KOPT-K1 (cell line): ENCODE results near the gene KCNJ2.

Experiments used
- H3K27ac ChIP-seq: fragments of 200-600 bp; sonication (generic); 2 replicates; pipeline ENCODE4 v1.5.1; 2016; ENCODE audit warnings: antibody characterized with exemption, mild to moderate bottlenecking, low read depth, low read length; ENCODE audit not compliant: poor library complexity, severe bottlenecking
- H3K36me3 ChIP-seq: fragments of 200-600 bp; sonication (generic); 2 replicates; pipeline ENCODE4 v1.5.1; 2017; ENCODE audit warnings: antibody characterized with exemption, mild to moderate bottlenecking, low read length, moderate library complexity; ENCODE audit not compliant: insufficient read depth
- H3K9me3 ChIP-seq: fragments of 200-600 bp; sonication (generic); 2 replicates; pipeline ENCODE4 v1.5.1; 2017; ENCODE audit warnings: antibody characterized with exemption, low read length, mild to moderate bottlenecking; ENCODE audit not compliant: insufficient read depth, poor library complexity, severe bottlenecking

Gene KCNJ2

DNA sequence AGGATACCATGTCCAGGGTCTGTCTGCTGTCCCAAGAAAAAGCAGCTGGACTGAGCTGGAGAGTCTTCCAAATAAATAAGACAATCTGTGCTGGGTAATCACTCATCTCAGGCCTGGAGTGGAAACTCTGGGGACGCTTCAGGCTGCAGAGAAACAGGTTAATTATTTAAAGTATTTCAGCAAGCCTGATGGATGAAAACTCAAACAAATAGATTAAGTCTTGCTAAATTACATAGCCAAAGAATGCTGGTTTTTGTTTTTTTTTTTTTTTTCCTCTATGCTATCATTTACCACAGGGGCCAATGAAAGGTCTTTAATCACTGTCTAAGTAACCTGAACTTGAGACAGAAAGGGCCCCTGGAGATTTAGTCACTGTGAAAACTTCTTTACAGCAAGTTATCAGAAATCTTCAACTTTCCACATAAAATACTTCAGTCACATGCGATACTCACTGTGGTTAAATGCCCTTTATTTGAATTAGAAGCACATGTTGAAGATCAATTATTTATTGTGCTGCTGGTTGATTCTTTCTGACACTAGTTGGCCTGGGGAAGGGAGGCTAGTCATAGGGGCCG lies 31.0 kb upstream of the KCNJ2 start:
- Histone ChIP-seq H3K27ac (no peak overlapping the region), H3K36me3 (no peaks in the 10 kb centered on the region), H3K9me3 (no peaks in the 10 kb centered on the region)

DNA sequence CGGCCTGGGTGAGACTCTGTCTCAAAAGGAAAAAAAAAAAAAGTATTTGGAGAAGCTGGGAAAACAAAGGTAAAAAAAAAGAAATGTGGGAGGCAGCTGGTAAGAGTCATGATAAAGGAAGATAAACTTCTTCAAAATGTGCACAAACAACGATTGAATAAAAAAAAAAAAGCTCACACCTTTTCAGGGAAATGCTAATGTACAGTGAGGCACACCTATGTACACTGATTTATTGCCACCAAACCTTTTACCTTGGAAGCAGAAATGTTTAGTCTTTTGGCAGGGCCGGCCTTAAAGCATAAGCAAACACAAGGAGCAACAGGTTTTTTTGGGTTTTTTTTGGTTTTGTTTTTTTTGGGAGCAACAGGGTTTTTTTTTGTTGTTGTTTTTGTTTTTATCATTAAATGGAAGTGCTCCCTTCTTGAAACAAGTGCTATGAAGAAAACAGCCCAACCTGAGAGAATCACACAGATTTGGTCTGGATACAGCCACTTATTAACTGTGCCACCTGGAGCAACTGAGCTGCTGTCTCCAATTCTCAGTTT lies 29.8 kb upstream of the KCNJ2 start:
- Histone ChIP-seq H3K36me3 (no peaks in the 10 kb centered on the region), H3K27ac (no peak overlapping the region), H3K9me3 (no peaks in the 10 kb centered on the region)

DNA sequence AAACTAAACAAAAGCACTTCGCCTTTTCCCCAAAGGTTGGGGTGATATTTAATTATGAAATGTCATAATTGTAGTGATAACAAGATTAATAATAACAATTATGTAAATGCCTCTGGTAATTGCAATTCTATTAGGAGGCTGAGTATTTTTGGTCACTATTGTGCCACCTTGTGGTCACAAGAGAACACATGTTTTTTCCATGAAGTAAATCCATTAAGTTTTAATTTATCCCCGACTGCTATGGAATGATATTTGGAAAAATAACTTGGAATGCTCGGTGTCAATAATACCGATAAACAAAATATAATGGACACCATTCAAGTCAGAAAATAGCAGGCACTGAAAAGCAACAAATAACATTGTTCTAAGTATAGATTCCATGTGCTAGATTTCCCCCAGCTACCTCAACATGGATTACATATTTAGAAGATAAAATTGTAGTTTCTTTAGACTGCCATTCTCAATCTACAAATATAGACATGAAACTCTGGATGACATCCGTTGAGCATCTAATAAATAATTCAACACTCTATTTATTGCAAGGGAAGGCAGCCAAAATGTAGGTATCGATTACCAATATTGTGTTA lies 25.0 kb upstream of the KCNJ2 start:
- no peak overlapping the region for H3K27ac ChIP-seq
- H3K9me3 ChIP-seq: no peaks in the 10 kb centered on the region
- H3K36me3 ChIP-seq: no peaks in the 10 kb centered on the region

DNA sequence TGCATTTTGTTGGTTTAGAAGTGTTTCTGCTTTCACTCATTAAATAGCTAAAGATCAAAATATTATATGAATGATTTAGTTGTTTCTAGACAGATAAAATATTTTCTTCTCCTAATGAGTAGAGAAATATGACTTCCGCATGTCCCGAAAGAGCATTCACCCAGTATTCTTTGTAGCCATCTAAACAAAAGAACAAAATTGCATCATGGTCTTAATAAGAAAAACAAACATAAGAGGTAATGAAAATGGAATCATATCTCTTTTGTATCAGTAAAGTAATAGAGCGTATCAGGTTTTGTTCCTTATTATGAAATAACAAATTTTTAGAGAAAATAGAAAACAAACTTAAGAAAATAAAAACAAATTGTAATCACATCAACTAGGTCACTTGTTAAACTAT lies 16.1 kb upstream of the KCNJ2 start:
- no peak overlapping the region for H3K27ac ChIP-seq
- H3K36me3 ChIP-seq: no peaks in the 10 kb centered on the region
- no peaks in the 10 kb centered on the region for H3K9me3 ChIP-seq

DNA sequence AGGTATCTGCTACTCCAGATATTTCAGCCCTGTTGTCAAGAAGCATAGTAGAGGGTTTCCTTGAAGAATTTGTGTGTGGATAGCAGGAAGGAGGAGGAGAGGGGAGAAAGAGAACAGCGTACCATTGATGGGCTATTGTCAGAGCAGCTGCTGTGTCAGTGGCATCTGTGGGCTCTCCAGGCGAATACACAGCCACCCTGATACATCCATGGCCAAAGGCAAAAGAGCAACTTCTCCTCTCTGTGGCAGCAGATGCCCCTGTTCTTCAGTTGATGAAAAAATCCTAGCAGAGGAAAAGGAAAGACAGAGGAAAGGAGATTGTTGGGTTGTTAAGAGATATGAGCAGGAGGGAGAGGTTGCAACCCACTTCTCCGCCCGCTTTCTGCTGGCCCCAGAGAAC lies 12.2 kb upstream of the KCNJ2 start:
- Histone ChIP-seq H3K27ac (no peak overlapping the region), H3K9me3 (no peaks in the 10 kb centered on the region), H3K36me3 (no peaks in the 10 kb centered on the region)

DNA sequence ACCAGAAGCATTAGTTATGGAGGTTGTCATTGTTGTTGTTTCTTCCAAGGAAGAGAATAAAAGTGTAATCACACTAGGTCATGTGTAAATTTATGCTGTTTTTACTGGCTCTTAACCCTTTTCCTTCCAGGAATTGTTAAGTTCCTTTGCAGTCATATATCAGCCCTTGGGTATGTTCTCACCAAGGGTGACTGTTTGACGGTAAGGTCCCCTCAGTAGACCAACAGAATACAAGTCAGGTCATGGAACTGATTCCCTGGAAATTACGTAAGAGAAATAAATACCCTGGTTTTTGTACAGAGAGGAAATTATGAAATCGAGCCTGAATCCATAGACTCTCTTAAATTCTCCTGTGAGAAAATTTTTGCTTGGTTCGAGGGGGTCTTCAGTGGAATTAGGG lies 11.2 kb upstream of the KCNJ2 start:
- Histone ChIP-seq H3K9me3 (no peaks in the 10 kb centered on the region), H3K36me3 (no peaks in the 10 kb centered on the region), H3K27ac (no peak overlapping the region)

DNA sequence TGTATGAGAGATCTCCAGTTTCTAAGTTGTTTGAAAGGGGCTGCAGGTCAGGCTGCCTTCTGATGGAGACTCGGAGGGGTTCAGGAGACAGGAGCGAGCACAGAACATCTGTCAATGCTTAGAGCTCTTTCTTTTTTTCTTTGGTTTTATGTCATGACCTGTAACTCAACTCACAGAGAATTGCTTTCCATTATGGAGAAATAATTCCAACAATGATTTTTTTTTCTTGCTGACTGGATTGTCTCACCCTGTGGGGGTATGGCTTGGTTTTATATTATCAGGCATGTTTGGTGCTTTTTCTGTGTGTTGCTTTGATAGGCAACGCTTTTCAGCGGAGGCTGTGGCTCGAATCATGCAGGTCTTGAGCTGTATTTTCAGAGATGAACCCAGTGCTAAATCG lies 10.7 kb upstream of the KCNJ2 start:
- H3K27ac ChIP-seq: no peak overlapping the region
- no peaks in the 10 kb centered on the region for H3K36me3 ChIP-seq
- H3K9me3 ChIP-seq: no peaks in the 10 kb centered on the region

DNA sequence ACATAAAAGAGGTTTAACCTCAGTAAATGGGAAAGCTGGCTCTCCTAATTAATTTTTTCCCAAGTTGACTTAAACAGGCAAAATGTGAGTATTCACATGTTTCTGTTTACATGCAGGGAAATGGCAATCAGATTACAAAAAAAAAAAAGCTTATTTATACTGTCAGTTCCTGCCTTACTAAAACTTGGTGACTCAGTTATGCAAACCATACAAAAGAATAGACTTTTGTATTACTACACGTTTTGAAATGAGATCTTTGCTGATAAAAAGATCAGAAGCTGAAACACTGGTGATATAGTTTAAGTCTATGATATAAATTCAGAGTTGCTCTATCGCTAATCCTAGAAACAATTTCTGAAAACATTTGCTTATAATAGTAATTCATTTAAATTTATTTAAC lies 9.4 kb upstream of the KCNJ2 start:
- H3K9me3 ChIP-seq: no peaks in the 10 kb centered on the region

DNA sequence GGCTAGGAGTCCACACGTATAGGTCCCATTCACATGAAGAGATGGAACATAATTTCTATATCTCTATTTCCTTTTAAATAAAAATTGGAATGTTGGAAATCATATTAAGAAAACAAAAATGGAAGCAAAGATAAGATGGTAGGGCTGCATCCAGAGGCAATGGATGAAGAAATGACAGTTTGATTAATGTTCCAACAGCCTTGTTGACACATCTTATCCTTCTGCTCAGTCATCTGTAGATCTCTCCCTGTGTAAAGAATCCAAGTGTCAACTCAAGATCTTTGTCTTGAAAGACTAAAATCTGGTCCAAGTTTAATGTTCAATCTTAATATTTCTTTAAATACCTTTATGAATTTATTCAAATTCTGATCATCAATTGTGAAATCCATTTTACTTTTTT lies 7.8 kb upstream of the KCNJ2 start:
- no peaks in the 10 kb centered on the region for H3K9me3 ChIP-seq
- no peak overlapping the region for H3K27ac ChIP-seq
- H3K36me3 ChIP-seq: no peaks in the 10 kb centered on the region

More for the DNA sequence above, 9.4 kb upstream of the KCNJ2 start:
- Histone ChIP-seq H3K27ac (no peak overlapping the region), H3K36me3 (no peaks in the 10 kb centered on the region)

DNA sequence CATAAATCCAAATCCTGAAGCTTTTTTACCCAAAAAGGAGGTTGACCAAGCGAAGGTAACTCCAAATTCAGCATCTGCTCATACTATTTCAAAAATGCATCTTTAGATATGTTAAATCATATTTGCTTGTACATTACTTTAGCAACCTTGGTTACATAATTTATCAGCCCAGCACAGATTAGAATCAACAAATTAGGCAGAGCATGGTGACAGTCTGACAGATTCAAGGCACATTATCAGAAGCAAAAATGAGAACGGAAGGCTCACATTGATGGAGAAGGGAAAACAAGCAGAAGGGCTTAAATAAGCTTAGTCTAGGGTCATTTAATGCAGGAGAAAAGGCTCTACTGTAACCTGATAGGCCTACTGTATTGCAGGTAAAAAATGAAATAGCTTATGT lies 3.9 kb upstream of the KCNJ2 start:
- no peak overlapping the region for H3K27ac ChIP-seq
- H3K9me3 ChIP-seq: peaks cover 13% of the 10 kb centered on the region
- no peaks in the 10 kb centered on the region for H3K36me3 ChIP-seq

DNA sequence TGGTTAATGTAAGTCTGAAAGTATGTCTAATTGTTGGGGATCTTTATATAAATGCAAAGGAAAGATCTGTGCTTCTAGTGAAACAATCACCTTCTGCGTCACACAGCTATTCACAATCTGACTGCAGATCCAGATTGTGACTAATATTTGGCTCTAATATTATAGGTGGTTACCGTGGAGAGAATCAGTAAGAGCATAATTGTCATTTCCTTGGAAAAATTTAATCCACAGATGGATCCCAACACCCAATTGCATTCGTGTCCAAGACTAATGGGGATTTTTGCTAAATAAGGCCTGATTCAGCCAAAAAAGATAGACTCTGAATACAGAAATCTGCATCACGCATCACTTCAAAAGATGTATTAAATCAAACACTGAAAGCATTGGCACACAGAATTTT lies 2.7 kb upstream of the KCNJ2 start:
- Histone ChIP-seq H3K36me3 (no peaks in the 10 kb centered on the region), H3K9me3 (peaks cover 13% of the 10 kb centered on the region), H3K27ac (no peak overlapping the region)

DNA sequence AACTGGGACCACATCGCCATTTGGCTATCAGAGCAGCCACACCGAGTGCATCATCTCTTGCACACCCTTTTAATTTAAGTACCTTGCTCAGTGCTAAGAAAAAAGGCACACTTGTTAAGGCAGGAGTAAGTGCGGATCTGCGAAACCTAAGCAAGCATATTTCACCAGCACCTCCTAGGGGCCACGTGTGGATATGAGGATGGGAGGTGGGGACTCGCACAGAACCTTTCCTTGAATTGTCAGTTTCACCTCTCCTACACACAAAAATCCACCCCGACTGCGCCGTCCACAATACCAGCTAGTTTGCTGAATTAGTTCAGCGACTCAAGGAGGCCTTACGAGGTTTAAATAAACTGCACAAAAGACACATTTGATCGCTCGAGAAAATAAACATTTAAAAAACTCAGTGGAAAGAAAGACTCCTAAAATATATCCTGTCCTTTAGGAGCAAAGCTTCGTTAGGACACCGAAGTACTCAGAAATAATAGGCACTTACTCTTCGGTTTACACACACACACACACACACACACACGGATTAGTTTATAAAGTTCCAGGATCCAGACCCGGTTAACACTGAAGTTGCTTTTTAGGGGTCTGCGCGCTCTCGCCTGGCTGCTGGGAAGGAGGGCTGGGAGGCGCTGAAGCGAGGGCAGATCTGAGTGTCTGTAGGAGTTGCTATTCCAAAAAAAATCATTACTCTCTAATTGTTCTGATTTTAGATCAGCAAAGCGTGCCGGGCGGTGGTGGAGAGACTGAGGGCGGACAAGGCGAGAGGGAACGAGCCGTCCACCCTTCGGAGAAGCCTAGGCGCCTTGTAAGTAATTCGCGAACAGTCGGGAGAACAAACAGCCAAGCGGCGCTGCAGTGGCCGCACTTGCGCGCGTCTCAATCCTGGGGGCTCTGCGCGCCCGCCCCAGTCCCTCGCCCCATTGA lies 1.0 kb upstream of the KCNJ2 start:
- Histone ChIP-seq H3K36me3 (no peaks in the 10 kb centered on the region), H3K9me3 (peaks cover 13% of the 10 kb centered on the region), H3K27ac (no peak overlapping the region)

DNA sequence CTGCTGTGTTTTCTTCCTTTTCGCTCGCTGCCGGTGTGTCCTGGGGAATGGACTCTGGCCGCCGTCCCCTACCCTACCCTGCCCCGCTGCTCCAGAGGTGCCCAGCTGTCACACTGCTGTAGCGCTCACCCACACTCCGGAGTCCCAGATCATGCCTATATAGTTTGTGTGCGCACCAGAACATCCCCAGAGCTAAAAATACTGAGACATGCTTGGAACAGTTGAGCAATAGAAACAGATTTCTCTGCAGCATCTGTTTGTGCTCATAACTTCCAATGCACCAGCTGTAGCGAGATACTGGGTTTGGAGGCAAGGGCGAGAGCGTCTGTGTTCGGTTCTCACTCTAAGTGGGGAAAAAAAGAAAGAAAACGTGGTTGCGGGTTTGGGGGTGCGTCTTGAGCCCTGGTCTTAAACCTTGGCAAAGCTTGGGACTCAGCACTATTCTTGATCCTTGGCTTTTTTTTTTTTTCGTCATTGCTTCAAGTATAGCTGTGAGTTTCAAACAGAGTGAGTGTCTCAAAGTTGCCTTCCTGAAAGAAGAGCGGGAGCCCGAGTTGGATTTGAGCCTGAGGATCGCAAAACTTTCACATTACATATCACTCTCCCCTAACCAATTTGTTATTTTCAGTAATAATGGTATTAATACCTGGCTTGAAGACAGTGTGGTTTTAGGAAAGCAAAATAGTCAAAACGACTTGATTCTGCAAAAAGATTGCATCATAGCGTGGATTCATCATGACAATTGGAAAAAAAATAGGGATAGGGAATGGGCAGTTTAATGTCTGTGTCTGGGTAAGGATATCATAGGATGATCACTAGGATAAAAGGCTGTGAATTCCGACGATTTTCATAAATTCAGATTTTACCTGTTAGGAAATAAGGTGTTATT lies 621 bp downstream of the KCNJ2 start:
- Histone ChIP-seq H3K9me3 (peaks cover 13% of the 10 kb centered on the region), H3K27ac (no peak overlapping the region), H3K36me3 (no peaks in the 10 kb centered on the region)

DNA sequence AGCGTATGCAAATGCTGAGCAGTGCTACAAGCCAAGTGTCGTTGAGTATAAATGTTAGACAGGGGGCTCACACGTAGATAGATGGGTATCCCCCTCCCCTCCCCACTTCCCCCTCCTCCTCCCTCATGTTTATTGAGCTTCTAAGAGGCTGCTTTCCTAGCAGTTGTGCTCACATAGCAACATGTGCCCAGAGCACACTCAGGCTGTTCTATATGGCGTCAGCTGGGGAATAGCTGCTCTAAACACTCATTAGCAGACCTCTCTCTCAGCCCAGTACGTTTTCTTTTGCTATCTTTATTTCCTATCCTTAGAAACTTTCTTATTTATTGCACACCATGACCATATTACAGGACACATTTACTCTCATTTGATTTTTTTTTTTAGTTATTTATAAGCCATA lies 1.8 kb downstream of the KCNJ2 start:
- no peak overlapping the region for H3K27ac ChIP-seq
- peaks cover 13% of the 10 kb centered on the region for H3K9me3 ChIP-seq
- no peaks in the 10 kb centered on the region for H3K36me3 ChIP-seq

DNA sequence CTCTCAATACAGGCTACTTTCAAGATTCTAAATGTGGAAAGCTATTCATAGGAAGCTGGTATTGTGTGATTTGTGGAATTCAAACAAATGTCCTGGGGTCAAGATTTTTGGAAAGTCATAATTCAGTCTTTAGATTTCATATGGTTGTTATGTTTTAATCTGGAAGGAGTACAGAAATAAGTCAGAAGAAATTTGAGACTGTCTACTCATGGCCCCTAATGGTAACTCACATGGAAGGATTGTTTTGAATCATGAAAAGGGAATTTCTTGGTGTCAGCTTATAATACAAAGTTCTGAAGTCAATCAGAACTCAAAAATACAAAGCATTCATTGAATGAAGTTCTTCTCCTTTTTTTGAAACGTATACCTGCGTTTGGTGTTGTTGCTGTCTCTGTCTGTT lies 3.1 kb downstream of the KCNJ2 start:
- no peaks in the 10 kb centered on the region for H3K36me3 ChIP-seq
- peaks cover 13% of the 10 kb centered on the region for H3K9me3 ChIP-seq
- H3K27ac ChIP-seq: no peak overlapping the region
